NOMO-1 treated with DMSO at 0.1 percent for 48 hours (cell line): ENCODE results near the gene MAGI1.
A peak's percentile ranks its signal among the peaks of the same experiment; 100 is the strongest.

Experiments
- DNase-seq: peaks from one replicate; lab custom pipeline; 2025; ENCODE audit not compliant: unreplicated experiment; lab: John Stamatoyannopoulos, UW

Gene MAGI1

DNA sequence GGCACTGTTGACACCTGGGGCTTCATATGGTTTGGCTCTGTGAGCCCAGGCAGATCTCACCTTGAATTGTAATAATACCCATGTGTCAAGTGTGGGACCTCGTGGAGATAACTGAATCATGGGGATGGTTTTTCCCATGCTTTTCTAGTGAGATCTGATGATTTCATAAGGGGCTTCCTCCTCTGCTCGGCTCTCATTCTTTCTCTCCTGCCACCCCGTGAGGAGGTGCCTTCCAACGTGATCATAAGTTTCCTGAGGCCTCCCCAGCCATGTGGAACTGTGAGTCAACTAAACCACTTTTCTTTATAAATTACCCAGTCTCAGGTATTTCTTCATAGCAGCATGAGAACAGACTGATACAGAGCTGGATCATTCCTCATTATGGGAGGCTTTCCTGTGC lies 695.0 kb downstream of the MAGI1 start:
- DNase-seq = peak; percentile 1

DNA sequence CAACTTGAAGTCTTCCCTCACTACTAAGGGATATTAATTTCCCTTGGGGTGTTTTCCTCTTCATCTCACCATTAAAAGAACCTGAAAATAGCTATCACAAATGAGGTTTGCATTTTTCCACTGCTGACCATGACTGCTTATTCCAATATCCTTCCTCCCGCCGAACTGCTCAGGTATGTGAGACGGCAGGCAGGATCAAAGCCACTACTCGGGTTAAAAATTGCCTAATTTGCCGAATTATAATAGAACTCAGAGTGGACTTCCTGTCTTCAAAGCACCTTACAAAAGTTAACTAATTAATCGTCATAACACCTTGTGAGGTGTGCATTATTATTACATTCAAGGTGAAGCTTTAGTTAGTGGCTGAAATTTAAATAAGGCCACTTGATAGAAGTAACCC lies 695.7 kb downstream of the MAGI1 start:
- DNase-seq = no peak

DNA sequence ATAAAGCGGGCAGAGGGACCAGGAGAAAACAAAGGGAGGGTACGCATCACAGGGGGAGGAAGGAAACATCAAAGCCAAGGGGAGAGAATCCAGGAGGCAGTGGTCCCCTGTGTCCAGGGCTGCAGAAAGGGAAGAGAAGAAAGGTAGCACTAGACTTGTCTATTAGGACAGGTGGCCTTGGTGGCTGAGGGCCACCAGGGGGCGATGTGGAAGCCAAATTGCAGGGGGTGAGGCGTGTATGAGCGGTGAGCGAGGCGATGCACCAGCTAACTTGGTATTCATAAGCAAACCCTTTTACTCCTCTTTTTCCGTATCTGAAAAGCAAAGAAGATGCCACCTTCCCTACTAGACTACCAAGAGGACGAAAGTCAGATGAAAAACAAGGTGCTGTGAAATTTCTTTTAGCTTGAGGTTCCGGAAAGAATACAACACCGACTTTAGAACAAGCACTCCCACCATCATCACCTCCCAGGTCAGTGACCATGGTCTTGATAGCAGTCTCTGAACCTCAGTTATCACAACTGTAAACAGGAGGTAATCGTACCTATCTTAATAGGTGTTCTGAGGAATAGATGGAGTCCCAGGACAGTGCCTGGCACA lies 696.5 kb downstream of the MAGI1 start:
- peak; percentile 22 for DNase-seq

DNA sequence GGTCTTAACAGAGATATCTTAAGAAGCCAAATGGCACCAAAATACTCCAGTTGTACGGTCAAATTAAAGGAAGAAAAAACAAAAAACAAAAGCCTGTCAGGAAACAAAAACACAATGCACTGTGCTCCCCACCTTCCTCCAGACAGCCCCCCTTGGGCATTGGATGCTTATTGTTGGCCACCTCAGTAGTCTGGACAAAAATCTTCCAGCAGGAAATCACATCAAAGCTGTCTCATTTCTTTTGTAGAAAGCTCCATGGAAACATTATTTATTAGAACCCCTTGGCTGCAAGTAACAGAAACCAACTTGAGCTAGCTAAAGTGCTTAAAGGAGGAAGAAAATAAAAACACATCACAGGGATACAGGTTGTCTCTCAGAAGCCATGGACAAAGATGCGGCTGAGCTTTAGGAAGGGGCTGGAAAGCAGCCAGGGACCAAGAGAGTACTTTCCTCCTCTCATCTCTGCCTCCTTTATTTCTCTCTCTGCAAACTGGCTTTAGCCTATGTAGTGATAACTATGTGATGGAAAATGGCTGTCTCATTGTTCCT lies 699.5 kb downstream of the MAGI1 start:
- no peak for DNase-seq

DNA sequence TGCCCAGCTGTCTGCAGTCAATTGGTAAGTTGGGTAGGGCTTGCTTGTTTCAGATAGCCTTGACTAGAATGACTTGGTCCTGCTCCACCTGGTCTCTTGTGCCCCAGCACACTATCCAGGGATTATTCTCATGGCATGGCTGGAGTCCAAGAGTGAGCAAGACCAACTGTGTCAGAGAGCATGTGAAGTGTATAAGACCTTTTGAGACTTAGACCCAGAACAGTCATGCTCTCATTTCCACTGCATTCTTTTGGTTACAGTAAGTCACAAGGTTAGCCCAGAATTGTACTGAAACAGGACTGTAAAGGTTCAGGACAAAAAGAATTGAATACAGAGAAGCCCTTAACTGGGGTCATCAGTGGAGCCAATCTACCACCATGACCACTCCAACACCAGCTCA lies 700.1 kb downstream of the MAGI1 start:
- DNase-seq = no peak

DNA sequence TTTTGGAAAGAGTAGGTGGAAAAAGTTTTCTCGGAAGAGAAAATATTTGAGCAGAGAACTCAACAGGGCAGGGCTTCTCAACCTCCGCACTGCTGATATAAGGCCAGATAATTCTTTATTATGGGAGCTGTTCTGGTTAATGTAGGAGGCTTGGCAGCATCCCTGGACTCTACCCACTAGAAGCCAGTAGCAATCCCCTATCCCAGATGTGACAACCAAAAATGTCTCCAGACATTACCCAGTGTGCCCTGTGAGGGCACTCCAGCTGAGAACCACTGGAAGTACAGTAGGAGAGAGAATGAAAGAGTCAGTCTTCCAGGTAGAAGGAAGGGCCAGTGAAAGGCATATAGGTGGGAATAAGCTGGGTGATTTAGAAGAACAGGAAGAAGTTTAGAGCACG lies 703.1 kb downstream of the MAGI1 start:
- no peak for DNase-seq

DNA sequence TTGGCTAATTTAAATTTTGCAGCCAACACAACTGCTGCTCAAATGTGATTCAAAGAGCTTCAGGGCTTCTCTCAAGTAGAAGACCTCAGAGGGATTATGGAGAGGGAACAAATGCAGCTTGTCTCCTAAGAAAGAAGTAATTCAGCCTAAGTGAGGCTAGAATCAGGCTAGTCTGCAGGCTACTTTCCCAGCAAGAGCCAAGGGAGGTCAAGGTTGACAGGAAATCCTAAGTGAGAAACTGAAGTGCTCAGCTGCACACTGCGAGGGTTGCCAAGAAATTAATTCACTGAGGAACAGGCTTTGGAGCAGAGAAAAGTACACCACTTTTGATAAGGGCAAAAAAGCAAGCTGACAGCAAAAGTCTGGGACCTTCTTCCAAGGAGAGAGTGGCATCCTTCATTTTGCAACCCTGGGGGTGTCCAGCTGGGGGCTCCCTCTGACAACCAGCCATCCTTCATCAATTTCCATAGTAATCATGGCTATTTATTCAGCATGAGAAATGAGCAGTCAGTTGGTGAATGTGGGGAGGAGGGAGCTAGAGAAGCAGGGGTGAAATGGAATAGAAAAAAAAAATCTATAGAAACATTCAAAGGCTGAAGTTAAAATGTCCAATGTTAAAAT lies 704.6 kb downstream of the MAGI1 start:
- DNase-seq = no peak

DNA sequence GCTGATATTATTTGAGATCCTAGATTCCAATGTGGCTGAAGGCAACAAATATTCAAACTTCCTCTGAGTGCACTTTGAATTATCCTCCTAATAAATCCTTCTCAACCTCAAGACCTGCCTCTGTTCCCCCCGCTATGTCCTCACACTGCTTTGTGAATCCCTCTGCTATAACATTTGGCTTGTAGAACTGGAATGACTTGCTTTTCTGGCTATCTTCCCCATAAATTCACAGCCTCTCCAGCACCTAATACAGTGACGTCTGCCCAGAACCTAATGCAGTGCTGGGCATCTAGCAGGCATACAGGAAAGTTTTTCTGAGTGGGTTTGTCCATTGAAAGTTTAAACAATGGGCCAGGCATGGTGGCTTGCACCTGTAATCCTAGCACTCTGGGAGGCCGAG lies 707.0 kb downstream of the MAGI1 start:
- DNase-seq = no peak

DNA sequence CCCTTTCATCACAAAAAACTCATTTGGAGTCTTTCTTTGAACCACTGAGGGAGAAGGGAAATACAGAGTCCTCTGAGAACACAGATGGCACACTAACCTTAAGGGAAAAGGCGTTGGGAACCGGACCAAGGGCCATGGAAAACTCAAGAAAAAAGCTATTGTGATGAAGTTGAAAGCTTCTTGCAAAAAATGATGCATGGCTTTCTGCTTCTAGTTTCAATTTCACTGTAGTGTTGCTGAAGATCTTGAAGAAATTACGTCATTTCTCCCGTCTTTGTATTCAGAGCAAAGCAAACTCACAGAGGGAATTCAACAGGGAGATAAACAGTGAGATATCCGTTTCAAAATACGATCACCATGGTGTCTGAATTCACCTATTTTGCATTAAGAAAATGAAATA lies 708.6 kb downstream of the MAGI1 start:
- DNase-seq = peak; percentile 45

DNA sequence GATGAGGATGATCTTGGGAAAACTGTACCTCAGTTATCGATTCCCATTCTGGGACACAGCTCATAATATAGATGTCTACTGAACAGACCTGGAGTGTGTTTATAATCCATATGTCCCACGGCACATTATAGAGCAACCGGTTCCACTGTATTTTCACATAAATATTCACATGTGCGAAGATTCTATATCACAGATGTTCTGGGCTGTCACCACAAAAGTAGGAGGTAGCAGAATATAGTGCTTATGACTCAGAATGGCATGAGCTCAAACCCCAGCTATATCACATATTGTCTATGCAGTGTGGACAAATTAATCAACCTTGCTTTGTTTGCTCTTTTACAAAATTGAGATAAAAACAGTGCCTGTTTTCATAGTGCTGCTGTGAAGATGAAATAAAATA lies 710.6 kb downstream of the MAGI1 start:
- no peak for DNase-seq

DNA sequence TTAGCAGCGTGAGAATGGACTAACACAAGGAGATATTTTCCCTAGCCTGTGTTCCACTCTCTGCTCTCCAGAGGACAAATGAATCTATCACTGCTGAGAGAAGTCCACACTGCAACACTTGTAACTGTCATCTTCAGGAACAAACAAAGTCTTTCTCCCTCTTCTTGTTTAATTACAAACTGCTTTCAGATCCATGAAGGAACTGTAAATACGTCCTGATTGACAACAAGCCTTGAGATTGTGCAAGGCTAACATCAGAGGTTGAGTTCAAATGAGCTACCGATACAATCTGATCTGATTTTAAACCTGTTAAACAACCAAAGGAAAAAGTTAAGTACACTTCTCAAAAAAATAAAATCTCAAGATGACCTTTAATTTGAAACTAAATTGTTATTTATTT lies 712.1 kb downstream of the MAGI1 start:
- no peak for DNase-seq

DNA sequence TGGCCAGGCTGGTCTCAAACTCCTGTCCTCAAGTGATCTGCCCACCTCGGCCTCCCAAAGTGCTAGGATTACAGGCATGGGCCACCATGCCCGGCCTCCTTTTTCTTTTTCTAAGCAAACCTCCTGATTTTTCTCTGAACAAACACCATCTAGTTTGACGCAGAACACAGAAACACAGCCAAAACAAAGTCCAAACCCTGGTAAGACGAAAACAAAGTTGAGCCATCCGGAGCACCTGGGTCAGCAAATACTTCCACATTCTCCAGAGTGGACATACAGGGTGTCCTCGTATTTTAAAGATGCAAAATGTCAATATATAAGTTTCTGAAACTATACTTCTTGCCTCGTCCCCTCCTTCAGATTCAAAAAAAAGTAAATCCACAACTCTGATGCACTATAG lies 715.8 kb downstream of the MAGI1 start:
- no peak for DNase-seq

DNA sequence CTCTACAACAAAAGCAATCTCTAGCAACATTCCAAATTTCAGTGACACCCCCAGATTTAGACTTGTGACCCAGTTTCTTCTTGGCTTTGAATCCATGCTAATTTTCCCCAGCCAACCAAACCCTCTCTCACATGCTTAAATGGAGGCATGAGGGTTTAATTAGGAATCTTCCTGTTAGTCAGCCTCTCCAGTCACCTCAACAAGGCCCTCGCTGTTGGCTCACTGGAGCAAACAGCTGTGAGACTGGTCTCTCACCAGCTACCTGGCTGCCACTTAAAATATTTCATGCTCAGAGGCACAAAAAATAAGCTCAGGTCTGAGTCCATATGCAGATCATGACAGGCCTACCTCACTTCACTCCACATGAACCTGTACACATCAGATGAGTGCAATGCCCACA lies 720.5 kb downstream of the MAGI1 start:
- DNase-seq = no peak

DNA sequence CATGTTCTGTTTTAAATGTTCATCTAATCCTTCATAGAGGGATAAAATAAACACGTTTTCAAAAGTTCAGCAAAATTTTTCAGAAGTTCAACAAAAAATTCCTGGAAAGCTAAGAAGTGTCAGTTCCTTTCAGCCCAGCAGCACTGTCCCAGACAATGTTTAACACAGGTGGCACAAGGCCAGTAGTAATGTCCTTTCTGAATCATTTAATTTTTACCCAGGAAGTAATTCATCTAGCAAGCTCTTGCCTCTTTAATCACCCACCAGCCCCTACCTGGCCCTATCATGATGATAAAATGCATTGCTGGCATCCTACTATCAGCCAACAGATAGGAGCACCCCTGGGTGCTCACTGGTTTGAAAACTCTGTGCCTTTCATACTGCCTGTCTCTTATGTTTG lies 723.8 kb downstream of the MAGI1 start:
- no peak for DNase-seq

DNA sequence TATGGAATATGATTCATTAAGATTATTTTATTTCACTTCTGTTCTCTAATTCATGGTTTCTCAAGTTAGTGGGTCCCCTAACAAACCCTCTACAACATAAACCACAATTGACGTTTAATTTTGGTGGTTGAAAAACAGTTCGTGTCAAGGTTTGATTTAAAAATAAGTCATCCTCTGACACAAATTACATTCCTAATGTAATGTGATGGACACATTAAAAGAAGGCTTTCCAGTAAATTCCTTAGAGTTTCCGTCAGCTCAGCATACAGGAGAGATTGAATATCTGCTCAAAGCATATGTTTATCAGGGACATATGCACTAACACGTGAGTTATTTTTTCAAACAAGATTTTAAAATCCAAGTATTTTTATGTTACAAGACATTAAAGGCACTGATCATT lies 724.4 kb downstream of the MAGI1 start:
- no peak for DNase-seq

DNA sequence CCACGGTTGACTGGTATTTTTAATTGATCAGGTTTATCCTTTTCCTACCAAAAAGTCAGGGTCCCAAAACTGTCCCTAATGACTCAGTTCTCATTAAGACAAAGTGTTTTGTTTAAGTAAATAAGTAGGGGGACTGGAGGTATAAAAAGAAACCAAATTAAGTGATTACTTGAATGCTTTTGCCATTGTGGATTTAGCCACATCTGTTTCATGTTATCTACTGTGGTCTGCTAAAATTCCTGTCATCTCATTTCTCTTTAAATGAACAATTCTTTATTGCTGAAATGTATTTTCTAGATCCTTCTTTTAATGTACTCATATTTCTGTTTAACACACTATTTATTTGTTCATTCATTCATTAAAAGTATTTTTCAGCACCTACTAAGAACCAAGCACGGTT lies 725.1 kb downstream of the MAGI1 start:
- no peak for DNase-seq

DNA sequence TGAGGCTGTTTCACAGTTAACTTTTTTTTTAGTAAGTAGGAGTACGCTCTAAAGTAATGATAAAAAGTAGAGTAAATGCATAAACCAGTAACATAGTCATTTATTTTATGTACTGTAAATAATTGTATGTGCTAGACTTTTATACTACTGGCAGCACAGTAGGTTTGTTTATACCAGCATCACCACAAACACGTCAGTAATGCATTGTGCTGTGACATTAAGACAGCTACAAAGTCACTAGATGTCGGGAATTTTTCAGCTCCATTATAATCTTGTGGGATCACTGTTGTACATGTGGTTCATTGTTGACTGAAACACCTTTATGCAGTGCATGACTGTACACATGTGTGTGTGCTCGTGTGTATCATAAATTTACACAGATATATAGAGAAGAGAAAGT lies 732.9 kb downstream of the MAGI1 start:
- no peak for DNase-seq
